A673 (cell line): ENCODE results near the gene RELCH.

ENCODE experiments used
- EZH2 ChIP-seq: fragments of 200-600 bp; sonication (generic); IDR thresholded peaks from 2 replicates; pipeline ENCODE4 v1.6.1; 2017; ENCODE audit warnings: borderline replicate concordance, low read depth, mild to moderate bottlenecking, mixed read lengths, antibody characterized with exemption, low read length; ENCODE audit not compliant: poor library complexity, severe bottlenecking
- TF ChIP-seq, protein P1 (sequence below): fragments of 300-800, 200-600 bp; sonication (generic); conservative IDR thresholded peaks from 2 replicates; pipeline ENCODE4 v1.5.1; 2017; ENCODE audit warnings: low read depth, mild to moderate bottlenecking, antibody characterized with exemption, low read length, moderate library complexity, mixed read lengths

- TF ChIP-seq, protein P1, sequence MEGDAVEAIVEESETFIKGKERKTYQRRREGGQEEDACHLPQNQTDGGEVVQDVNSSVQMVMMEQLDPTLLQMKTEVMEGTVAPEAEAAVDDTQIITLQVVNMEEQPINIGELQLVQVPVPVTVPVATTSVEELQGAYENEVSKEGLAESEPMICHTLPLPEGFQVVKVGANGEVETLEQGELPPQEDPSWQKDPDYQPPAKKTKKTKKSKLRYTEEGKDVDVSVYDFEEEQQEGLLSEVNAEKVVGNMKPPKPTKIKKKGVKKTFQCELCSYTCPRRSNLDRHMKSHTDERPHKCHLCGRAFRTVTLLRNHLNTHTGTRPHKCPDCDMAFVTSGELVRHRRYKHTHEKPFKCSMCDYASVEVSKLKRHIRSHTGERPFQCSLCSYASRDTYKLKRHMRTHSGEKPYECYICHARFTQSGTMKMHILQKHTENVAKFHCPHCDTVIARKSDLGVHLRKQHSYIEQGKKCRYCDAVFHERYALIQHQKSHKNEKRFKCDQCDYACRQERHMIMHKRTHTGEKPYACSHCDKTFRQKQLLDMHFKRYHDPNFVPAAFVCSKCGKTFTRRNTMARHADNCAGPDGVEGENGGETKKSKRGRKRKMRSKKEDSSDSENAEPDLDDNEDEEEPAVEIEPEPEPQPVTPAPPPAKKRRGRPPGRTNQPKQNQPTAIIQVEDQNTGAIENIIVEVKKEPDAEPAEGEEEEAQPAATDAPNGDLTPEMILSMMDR, result no peak
- no peak for TF ChIP-seq EZH2
Observed at GRCh38 chr18:62211325-62211828, 24.3 kb downstream of the RELCH start.
